GM12892 (cell line): ENCODE data around the gene PXMP4.

Experiments
- POLR2A ChIP-seq: IDR thresholded peaks from 2 replicates; pipeline ENCODE4 v1.6.1; 2011; ENCODE audit warnings: low read depth, low read length, control low read depth
- POLR2AphosphoS5 ChIP-seq: IDR thresholded peaks from 2 replicates; pipeline ENCODE4 v1.6.1; 2011; ENCODE audit warnings: low read depth, low read length, control low read depth

- no peak for TF ChIP-seq POLR2A
- TF ChIP-seq POLR2AphosphoS5, result no peak
Observed at GRCh38 chr20:33767777-33768138, 47.6 kb upstream of the PXMP4 start.
